GM10266 (cell line): ENCODE results near the gene DPCD.
"Not testable (repeated sequence)": the region's sequence is repeated elsewhere in the genome, so short reads cannot be mapped to it uniquely, and the experiment has no call there.

Source experiments
- DNase-seq: peaks from one replicate; pipeline ENCODE4 v3.0.0; 2012; ENCODE audit errors: extremely low spot score
- CTCF ChIP-seq: IDR thresholded peaks from 2 replicates; pipeline ENCODE4 v1.5.1; 2012; ENCODE audit warnings: mild to moderate bottlenecking, low read depth; ENCODE audit not compliant: control insufficient read depth, insufficient read depth; ENCODE audit errors: missing control alignments

DPCD gene

GRCh38 chr10:101578192-101578591 lies 9.9 kb upstream of the DPCD start:
- TF ChIP-seq CTCF = no peak
- no peak for DNase-seq

- no peak for TF ChIP-seq CTCF
- no peak for DNase-seq
Observed at GRCh38 chr10:101578803-101579515, 9.2 kb upstream of the DPCD start.

- no peak for TF ChIP-seq CTCF
- DNase-seq = no peak
Observed at GRCh38 chr10:101579516-101579870, 8.6 kb upstream of the DPCD start.

- no peak for DNase-seq
- no peak for TF ChIP-seq CTCF
Observed at GRCh38 chr10:101580486-101581399, 7.4 kb upstream of the DPCD start.

- TF ChIP-seq CTCF = no peak
- no peak for DNase-seq
Observed at GRCh38 chr10:101585841-101586240, 2.3 kb upstream of the DPCD start.

- no peak for DNase-seq
- no peak for TF ChIP-seq CTCF
Observed at GRCh38 chr10:101588879-101589278, 758 bp downstream of the DPCD start.

GRCh38 chr10:101593331-101593730 lies 5.2 kb downstream of the DPCD start:
- DNase-seq = not testable (repeated sequence)
